Left ventricle myocardium inferior (tissue), 1 donor: ENCODE results near the gene ZCWPW2. TPM values are rescaled to one million over a fixed set of nuclear protein-coding genes. Genes with fewer than 3 reads are reported as not detected.

ENCODE experiments used
- DNase-seq: peaks from one replicate; pipeline ENCODE4 v3.0.0-alpha.2; 2020
- H3K27ac ChIP-seq: fragments of 200-600 bp; replicated peaks from 2 replicates; pipeline ENCODE4 v1.8.0; 2021
- H3K27me3 ChIP-seq: fragments of 200-600 bp; 2 replicates; pipeline ENCODE4 v1.8.0; 2021; ENCODE audit warnings: low read depth
- H3K36me3 ChIP-seq: fragments of 200-600 bp; 2 replicates; pipeline ENCODE4 v1.8.0; 2021
- H3K4me1 ChIP-seq: fragments of 200-600 bp; 2 replicates; pipeline ENCODE4 v1.8.0; 2021
- H3K4me3 ChIP-seq: fragments of 200-600 bp; 2 replicates; pipeline ENCODE4 v1.8.0; 2021; ENCODE audit warnings: mild to moderate bottlenecking, moderate library complexity
- H3K9me3 ChIP-seq: fragments of 200-600 bp; replicated peaks from 2 replicates; pipeline ENCODE4 v1.8.0; 2021
- intact Hi-C: fragments of 100-400 bp; cut with micrococcal nuclease; formaldehyde crosslinking; loops from one replicate; pipeline ENCODE4 v1.11.0; 2022
- total RNA-seq: library from RNA; stranded (reverse); fragmentation: NEBNext Ultra II Directional; extraction: Animal tissue kit (Norgen Biotek cat#: 25700); gene quantifications from one replicate; pipeline ENCODE4 v1.2.1, GENCODE V29; 2021
- TF ChIP-seq, protein P1 (sequence below): fragments of 200-600 bp; IDR thresholded peaks from 2 replicates; pipeline ENCODE4 v1.8.0; 2021; ENCODE audit warnings: antibody characterized with exemption, mild to moderate bottlenecking, borderline replicate concordance
- donor health status: DM: no; HTN: yes; CAD: no; lungs with severe emphysema.

ZCWPW2 gene
- total RNA-seq, 1 donor from 2014 or later = 2.2 TPM

GRCh38 chr3:28326458-28326926, 22.0 kb upstream of the ZCWPW2 start:
- H3K4me1 ChIP-seq = peaks cover 11% of the 10 kb centered on the region
- H3K27me3 ChIP-seq = no peaks in the 10 kb centered on the region
- TF ChIP-seq, protein P1, sequence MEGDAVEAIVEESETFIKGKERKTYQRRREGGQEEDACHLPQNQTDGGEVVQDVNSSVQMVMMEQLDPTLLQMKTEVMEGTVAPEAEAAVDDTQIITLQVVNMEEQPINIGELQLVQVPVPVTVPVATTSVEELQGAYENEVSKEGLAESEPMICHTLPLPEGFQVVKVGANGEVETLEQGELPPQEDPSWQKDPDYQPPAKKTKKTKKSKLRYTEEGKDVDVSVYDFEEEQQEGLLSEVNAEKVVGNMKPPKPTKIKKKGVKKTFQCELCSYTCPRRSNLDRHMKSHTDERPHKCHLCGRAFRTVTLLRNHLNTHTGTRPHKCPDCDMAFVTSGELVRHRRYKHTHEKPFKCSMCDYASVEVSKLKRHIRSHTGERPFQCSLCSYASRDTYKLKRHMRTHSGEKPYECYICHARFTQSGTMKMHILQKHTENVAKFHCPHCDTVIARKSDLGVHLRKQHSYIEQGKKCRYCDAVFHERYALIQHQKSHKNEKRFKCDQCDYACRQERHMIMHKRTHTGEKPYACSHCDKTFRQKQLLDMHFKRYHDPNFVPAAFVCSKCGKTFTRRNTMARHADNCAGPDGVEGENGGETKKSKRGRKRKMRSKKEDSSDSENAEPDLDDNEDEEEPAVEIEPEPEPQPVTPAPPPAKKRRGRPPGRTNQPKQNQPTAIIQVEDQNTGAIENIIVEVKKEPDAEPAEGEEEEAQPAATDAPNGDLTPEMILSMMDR = no peak
- no peak for DNase-seq
- no peak overlapping the region for H3K4me3 ChIP-seq
- H3K36me3 ChIP-seq = peaks cover 49% of the 10 kb centered on the region
- no peak overlapping the region for H3K27ac ChIP-seq
- no peaks in the 10 kb centered on the region for H3K9me3 ChIP-seq
- intact Hi-C loops = no loop called here

DNA sequence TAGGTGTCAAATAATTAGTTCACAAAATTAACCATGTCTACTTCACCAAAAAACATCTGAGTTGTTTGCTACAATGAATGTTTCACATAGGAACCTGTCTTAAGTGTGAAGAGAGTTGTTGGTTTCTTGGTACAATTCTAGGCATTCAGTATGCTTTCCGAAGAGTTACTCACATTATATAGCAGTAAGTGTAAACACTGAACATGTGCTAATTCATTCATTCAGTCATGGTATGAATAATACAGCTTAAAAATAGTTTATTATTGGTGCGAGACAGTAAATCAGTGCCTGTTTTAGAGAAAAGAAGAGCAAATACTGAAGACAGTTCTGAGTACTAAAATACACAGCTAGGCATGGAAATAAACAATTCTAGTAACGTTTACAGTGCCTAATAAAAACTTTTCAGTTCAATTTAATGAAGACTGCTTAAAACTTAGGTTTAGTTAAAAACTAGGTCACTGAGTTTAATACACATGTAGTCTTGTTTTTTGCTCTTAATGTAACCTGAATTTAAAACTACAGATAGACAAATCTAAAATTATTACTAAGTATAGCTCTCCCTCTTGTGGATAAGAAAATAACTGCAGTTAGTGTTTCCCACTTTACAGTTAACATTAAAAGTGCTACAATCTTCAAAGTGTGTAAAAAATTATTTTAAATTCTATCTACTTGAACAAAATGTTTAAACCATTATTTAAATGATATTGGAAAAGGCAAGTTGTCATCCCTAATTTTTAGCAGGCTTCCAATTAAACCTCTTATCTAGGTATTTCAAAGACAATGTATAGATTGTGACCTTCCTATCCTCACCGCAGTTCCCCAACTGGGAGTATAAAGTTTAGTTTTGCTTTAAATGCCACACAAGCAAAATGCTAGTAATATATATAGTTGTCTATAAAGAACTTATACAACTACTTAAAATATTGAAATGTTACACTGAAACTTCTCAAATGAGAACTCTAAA, 20.1 kb upstream of the ZCWPW2 start:
- H3K27me3 ChIP-seq = no peaks in the 10 kb centered on the region
- H3K27ac ChIP-seq = no peak overlapping the region
- peaks cover 13% of the 10 kb centered on the region for H3K4me1 ChIP-seq
- H3K9me3 ChIP-seq = no peaks in the 10 kb centered on the region
- TF ChIP-seq, protein P1 = peak; percentile 83
- DNase-seq = no peak
- H3K4me3 ChIP-seq = no peak overlapping the region
- intact Hi-C loops = no loop called here
- peaks cover 46% of the 10 kb centered on the region for H3K36me3 ChIP-seq

- H3K4me1 ChIP-seq = peaks cover 7% of the 10 kb centered on the region
- TF ChIP-seq, protein P1 = peak; percentile 27
- H3K27ac ChIP-seq = no peak overlapping the region
- no peaks in the 10 kb centered on the region for H3K27me3 ChIP-seq
- intact Hi-C loops = loop anchor here (5.0 kb wide), 1 partner anchor 622 kb away; no protein-coding TSS in a partner anchor
- H3K9me3 ChIP-seq = no peaks in the 10 kb centered on the region
- H3K36me3 ChIP-seq = peaks cover 50% of the 10 kb centered on the region
- no peak overlapping the region for H3K4me3 ChIP-seq
- DNase-seq = no peak
Measured at GRCh38 chr3:28334552-28334951, 14.0 kb upstream of the ZCWPW2 start.

GRCh38 chr3:28335246-28335645, 13.3 kb upstream of the ZCWPW2 start:
- Histone ChIP-seq H3K9me3 (no peaks in the 10 kb centered on the region), H3K27ac (no peak overlapping the region), H3K27me3 (no peaks in the 10 kb centered on the region), H3K4me3 (no peak overlapping the region), H3K36me3 (peaks cover 56% of the 10 kb centered on the region), H3K4me1 (peaks cover 7% of the 10 kb centered on the region)
- intact Hi-C loops = no loop called here
- TF ChIP-seq, protein P1 = no peak
- DNase-seq = no peak

DNA sequence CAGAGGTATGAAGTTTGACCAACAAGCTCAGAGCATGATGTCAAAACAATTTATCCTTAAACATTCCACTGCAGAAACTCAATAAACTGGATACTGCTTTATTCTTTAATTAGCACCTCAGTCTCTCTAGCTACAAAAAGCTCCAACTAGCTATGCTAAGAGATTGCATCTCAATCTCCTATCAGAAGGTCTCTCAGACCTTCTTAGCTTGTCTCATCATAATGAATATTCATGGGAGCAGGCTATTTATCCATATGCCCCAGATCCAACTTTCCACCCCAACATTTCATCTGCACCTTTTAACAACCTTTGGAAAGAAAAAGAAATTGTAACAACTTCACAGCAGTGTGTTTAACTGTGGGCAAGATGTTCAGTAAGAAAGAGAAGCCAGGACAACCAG, 11.3 kb upstream of the ZCWPW2 start:
- no peak for DNase-seq
- Histone ChIP-seq H3K36me3 (peaks cover 49% of the 10 kb centered on the region), H3K4me1 (peaks cover 3% of the 10 kb centered on the region), H3K27ac (no peak overlapping the region), H3K27me3 (no peaks in the 10 kb centered on the region), H3K4me3 (no peak overlapping the region), H3K9me3 (no peaks in the 10 kb centered on the region)
- intact Hi-C loops = no loop called here
- TF ChIP-seq, protein P1 = no peak
